Bronchial epithelial cell (primary cell): Measurements from ENCODE around the gene CHCHD1. TPM values are rescaled to one million over a fixed set of nuclear protein-coding genes. Genes with fewer than 3 reads are reported as not detected.

Experiments
- DNase-seq: peaks from one replicate; pipeline ENCODE4 v3.0.0-alpha.2; 2010; ENCODE audit warnings: low read depth
- FAIRE-seq: peaks from 2 replicates; lab custom pipeline; 2011; peaks lifted over from hg19 to GRCh38; lab: Jason Lieb, UNC
- H3K27me3 ChIP-seq: 2 replicates; pipeline ENCODE4 v1.5.1; 2011; ENCODE audit warnings: low read length; ENCODE audit not compliant: control insufficient read depth, insufficient read depth
- H3K36me3 ChIP-seq: 2 replicates; pipeline ENCODE4 v1.5.1; 2011; ENCODE audit warnings: low read length; ENCODE audit not compliant: control insufficient read depth, insufficient read depth
- H3K4me3 ChIP-seq: 2 replicates; pipeline ENCODE4 v1.5.1; 2011; ENCODE audit warnings: mild to moderate bottlenecking, low read depth, low read length, control low read depth
- CTCF ChIP-seq: IDR thresholded peaks from 2 replicates; pipeline ENCODE4 v1.5.1; 2011; ENCODE audit warnings: mild to moderate bottlenecking, moderate library complexity, low read length, control low read depth, inconsistent platforms; ENCODE audit not compliant: insufficient read depth, severe bottlenecking
- total RNA-seq: library from RNA; depleted of rRNA; stranded (reverse); fragments of >200 nt; gene quantifications from 2 replicates; pipeline ENCODE4 v1.2.1, GENCODE V29; 2014

The CHCHD1 gene
- total RNA-seq, 1 donor from 2014 or later = 13.2 TPM

- FAIRE-seq (no peak), DNase-seq (no peak)
- Histone ChIP-seq H3K27me3 (no peaks in the 10 kb centered on the region), H3K4me3 (no peak overlapping the region), H3K36me3 (peaks cover 47% of the 10 kb centered on the region)
- TF ChIP-seq CTCF = no peak
Observed at GRCh38 chr10:73797324-73798025, 15.6 kb downstream of the CHCHD1 start.

GRCh38 chr10:73798087-73798486, 16.2 kb downstream of the CHCHD1 start:
- FAIRE-seq = no peak
- no peak overlapping the region for H3K4me3 ChIP-seq
- no peak for DNase-seq
- peaks cover 51% of the 10 kb centered on the region for H3K36me3 ChIP-seq
- TF ChIP-seq CTCF = no peak
- no peaks in the 10 kb centered on the region for H3K27me3 ChIP-seq

- H3K27me3 ChIP-seq = no peaks in the 10 kb centered on the region
Observed at GRCh38 chr10:73798927-73799560, 17.2 kb downstream of the CHCHD1 start.

GRCh38 chr10:73799899-73800559, 18.2 kb downstream of the CHCHD1 start:
- no peaks in the 10 kb centered on the region for H3K27me3 ChIP-seq
- no peak for TF ChIP-seq CTCF
- no peak overlapping the region for H3K4me3 ChIP-seq
- no peak for FAIRE-seq
- peaks cover 42% of the 10 kb centered on the region for H3K36me3 ChIP-seq
- no peak for DNase-seq

More at GRCh38 chr10:73798927-73799560, 17.2 kb downstream of the CHCHD1 start:
- Histone ChIP-seq H3K4me3 (no peak overlapping the region), H3K36me3 (peaks cover 47% of the 10 kb centered on the region)
- TF ChIP-seq CTCF = no peak
- FAIRE-seq = no peak
- DNase-seq = no peak

- no peak for TF ChIP-seq CTCF
- Histone ChIP-seq H3K27me3 (no peaks in the 10 kb centered on the region), H3K4me3 (no peak overlapping the region), H3K36me3 (peaks cover 43% of the 10 kb centered on the region)
- no peak for DNase-seq
- no peak for FAIRE-seq
Observed at GRCh38 chr10:73800560-73801252, 18.9 kb downstream of the CHCHD1 start.
